GM18951 (cell line): ENCODE data around the gene HMCN2.

Experiments
- POLR2A ChIP-seq: IDR thresholded peaks from 4 replicates; pipeline ENCODE4 v1.6.1; 2011; ENCODE audit warnings: mild to moderate bottlenecking; ENCODE audit not compliant: insufficient read length, insufficient read depth; ENCODE audit errors: extremely low read depth
- in situ Hi-C: fragments of 300-500 bp; cut with MboI; formaldehyde crosslinking; loops from one replicate; pipeline ENCODE4 v1.12.0; 2022; ENCODE audit warnings: low sequenced_read_pairs, mixed read lengths, inconsistent platforms; ENCODE audit not compliant: unreplicated experiment

HMCN2 gene

DNA sequence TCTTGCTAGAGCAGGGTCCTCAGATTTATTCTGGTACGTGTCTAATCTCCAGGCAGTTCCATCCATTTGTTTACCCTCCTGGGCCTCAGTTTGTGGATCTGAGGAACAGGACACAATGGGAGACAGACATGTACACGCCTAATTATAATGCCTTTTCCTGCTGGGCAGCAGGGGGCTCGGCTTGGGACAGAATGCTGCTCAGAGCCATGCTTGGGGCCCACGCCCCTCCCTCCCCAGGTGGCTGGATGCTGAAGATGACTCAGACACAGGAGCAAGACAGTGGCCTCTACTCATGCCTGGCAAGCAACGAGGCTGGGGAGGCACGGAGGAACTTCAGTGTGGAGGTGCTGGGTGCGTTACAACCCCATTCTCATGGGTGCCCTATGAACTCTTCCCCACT is 106.5 kb downstream of the HMCN2 start:
- in situ Hi-C loops: no loop called here
- no peak for TF ChIP-seq POLR2A

DNA sequence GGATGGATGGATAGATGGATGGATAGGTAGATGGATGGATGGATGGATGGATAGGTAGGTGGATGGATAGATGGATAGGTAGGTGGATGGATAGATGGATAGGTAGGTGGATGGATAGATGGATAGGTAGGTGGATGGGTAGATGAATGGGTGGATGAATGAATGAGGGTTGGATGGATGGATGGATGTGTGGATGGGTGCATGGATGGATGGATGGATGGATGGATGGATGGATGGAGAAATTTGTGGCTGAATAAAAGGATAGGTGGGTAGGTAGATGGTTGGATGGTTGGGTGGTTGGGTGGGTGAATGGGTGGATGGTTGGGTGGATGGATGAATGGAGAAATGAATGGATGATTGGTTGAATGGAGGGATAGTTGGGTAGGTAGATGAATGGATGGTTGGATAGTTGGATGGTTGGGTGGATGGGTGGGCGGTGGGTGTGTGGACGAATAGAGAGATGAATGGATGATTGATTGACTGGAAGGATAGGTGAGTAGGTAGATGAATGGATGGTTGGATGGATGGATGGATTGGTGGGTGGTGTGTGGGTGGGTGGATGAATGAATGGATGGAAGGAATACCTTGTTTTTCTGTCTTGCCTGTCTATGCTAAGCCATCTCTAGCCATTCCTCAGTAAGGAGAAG is 108.2 kb downstream of the HMCN2 start:
- no peak for TF ChIP-seq POLR2A
- in situ Hi-C loops: no loop called here

DNA sequence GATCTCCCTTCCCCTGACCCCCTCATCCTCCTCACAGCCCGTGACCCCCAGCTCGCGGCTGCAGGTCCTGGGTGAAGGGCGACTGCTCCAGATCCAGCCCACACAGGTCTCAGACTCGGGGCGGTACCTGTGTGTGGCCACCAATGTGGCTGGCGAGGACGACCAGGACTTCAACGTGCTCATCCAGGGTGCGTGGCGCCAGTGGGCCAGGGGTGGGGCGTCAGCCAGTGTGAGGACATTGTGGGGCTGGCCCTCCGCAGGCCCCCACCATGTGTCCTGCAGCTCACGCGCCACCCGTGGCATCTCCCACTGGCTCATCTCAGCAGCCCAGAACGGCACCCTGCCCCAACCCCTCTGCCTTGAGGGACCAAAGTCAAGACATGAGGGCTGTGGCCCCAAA is 112.1 kb downstream of the HMCN2 start:
- TF ChIP-seq POLR2A: no peak
- in situ Hi-C loops: no loop called here

DNA sequence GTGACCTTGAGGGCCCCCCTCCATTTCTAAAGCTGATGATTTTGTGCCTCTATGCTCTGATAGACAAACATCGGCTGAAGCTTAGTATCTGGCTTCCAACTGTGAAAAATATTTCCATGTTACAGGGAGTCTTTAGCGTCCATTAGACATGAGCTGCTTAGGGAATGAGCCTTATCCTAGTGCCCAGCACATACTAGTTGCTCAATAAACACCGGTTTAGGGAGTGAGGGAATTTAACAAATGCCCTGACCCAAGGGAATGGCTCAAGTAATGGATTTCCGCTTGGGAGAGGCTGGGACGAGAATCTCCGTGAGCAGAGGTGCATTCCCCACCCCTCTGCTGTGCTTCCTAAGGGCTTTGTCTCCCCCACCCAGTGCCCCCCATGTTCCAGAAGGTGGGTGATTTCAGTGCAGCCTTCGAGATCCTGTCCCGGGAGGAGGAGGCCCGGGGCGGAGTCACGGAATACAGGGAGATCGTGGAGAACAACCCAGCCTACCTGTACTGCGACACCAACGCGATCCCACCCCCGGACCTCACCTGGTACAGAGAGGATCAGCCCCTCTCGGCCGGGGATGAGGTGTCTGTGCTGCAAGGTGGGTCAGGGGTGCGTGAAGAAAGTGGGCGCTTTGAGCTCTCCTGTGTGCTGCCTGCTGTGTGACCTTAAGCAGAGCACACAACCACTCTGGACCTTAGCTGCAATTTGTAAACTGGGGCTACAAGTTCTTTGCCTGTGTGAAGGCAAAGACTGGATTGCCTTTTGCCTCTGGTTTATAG is 113.5 kb downstream of the HMCN2 start:
- in situ Hi-C loops: no loop called here
- no peak for TF ChIP-seq POLR2A

DNA sequence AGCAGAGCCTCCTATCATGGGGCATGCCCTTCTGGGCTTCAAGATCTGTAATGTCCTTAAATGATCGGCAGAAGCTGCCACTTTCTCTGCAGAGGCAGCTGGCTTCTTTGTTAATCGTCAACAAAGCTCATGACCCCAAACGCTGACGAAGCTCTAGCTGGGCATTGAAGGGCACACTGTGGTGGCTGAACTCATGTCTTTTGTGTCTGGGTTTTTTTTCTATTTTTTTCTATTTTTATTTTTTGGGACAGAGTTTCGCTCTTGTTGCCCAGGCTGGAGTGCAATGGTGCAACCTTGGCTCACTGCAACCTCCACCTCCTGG is 114.0 kb downstream of the HMCN2 start:
- in situ Hi-C loops: no loop called here
- TF ChIP-seq POLR2A: no peak

DNA sequence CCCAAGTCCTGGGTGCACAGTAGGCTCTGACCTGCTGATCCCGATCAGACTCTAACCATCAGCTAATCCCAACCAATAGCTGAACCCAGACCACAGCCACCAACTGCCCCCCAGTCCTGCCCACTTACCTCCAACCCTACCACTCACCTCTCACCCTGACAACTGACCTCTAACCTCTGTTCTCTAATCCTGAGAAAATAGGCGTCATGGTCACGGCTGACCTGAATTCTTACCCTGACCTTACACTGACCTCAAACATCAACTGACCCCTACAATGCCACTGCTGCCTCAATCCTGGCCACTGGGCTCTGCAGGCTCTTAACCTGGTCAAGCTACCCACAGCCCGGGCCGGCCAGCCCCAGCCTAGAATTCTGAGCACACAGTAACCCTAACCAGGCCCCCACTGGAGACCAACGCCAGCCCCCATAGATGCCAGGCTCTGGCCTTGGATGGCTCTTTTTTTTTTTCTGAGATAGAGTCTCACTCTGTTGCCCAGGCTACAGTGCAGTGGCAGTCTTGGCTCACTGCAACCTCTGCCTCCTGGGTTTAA is 115.4 kb downstream of the HMCN2 start:
- no peak for TF ChIP-seq POLR2A
- in situ Hi-C loops: no loop called here

DNA sequence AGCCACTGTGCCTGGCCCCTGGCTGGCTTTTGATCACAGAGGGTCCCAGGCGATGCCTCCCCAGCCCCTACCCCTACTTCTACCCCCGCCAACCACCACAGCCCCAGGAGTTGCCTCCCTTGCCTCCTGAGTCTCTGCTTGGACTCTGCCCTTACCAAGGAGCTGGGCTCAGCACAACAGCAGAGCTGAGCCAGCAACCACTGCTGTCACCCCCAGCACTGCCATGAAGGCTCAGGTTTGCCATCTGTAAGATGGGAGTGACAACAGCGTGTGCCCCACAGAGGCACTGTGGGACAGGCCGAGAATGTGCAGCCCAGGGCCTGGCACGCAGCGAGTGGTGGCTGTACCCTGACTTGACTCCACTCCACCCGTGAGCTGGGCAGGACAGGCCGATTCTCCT is 116.1 kb downstream of the HMCN2 start:
- no peak for TF ChIP-seq POLR2A

DNA sequence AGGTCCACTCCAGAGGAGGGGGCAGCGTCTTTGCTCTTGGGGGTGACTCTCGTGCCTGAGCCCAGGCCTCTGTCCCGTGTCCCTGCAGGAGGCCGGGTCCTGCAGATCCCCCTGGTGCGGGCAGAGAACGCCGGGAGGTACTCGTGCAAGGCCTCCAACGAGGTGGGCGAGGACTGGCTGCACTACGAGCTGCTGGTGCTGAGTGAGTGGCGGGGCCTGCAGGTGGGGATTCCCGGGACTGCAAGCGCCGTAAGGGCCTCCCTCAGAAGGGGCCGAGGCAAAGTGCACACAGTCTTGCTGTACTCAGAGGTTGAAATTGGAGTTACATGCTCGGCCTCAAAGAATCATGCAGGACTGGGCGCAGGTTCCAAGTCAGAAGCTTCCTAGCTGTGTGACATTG is 116.5 kb downstream of the HMCN2 start:
- in situ Hi-C loops: no loop called here
- no peak for TF ChIP-seq POLR2A

More for the DNA sequence above, 116.1 kb downstream of the HMCN2 start:
- in situ Hi-C loops: no loop called here

DNA sequence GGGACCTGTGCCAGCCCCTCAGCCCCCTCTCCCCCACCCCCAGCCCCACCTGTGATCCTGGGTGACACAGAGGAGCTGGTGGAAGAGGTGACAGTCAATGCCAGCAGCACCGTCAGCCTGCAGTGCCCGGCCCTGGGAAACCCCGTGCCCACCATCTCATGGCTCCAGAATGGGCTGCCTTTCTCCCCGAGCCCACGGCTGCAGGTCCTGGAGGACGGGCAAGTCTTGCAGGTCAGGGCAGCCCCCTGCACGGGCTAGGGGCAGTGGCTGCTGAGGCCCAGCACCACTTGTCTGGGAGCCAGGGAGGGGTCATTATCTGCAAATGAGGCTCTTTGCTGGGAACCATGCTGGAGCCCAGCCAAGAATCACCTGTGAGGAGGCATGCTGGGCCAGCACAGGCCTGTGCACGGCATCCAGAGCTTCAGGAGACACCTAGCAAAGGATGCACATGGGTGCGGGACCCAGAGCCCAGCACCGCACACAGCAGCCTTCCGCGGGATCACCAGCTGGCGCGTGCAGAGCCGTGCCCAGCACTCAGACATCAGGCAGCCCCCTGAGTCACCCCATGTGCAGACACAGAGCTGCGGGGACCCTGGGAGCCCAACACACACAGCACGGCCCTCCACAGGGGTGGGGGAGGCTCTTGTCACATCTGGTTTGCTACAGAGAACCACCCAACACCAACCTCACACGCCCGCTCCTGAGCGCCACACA is 117.2 kb downstream of the HMCN2 start:
- in situ Hi-C loops: no loop called here
- no peak for TF ChIP-seq POLR2A

DNA sequence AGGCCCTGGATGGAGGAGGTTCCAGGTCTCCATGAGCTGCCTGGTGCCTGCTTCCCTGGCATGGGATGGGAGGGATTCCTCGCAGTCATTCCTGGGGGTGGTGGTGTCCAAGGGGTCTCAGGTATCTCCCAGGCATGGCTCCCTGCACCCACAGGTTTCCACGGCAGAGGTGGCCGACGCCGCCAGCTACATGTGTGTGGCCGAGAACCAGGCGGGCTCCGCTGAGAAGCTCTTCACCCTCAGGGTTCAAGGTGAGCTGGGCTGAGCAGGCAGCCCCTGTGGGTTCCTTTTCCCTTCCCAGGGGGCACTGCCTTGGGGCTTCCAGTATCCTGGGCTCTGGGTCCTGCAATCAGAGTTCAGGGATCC is 117.8 kb downstream of the HMCN2 start:
- in situ Hi-C loops: no loop called here
- TF ChIP-seq POLR2A: no peak

DNA sequence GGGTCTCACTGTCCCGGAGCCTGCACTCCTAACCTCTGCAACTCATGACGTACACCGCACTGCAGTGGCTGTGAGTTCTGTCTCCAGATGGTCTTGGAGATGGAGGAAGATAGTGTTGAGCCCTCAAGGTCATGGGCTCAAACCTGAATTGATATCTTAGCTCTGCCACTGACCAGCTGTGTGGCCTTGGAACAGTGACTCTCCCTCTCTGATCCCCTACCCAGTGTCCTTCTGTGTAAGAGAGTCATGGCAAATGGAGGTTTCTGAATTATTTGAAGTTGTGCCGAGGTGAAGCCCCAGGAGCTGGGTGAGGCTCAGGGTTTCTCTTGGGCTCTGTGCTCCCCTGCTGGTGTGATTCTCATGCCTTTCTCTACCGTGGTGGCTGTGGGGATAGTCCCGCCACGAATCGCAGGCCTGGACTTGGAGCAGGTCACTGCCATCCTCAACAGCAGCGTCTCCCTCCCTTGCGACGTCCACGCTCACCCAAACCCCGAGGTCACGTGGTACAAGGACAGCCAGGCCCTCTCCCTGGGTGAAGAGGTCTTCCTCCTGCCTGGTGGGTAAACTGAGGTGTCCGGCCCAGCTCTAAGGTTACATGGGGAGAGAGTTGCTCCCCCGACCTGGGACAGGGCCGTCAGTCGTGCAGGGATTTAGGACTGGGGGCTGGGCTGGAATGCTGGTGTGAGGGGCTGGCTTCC is 118.6 kb downstream of the HMCN2 start:
- TF ChIP-seq POLR2A: no peak
- in situ Hi-C loops: no loop called here

DNA sequence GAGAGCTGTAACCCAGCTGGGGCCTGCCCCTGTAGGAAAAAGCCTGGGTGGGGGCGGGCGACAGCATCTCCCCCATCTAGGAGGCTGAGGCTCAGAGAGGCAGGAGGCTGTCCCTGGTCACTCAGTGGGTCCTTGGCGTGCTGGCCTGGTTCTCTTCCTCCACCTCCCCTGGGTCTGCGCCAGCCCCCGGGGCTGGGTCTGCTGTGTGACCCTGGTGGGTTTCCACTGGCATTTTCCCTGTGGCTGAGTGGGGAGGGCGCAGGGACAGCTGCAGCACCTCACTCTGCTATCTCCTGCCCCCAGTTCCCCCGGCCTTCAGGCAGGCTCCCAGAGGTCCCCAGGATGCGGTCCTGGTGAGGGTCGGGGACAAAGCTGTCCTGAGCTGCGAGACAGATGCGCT is 119.7 kb downstream of the HMCN2 start:
- in situ Hi-C loops: no loop called here
- no peak for TF ChIP-seq POLR2A

DNA sequence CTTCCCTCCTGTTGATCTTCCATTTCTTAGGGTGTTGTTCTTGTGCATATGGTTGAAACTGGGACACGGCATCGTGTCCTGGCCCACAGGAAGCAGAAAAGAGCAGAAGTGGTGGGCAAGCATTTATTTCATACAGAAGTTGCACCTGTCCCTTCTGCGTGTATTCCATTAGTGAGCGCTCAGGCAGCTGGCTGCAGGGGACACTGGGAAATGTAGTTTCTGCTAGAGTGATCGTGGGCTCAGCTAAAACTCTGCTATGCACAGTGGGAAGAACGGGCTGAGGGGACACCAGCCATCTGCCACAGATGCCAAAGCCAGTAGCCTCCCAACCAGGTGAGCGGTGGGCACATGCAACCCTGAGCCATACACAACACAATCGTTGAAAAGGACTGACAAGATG is 121.8 kb downstream of the HMCN2 start:
- in situ Hi-C loops: no loop called here
- no peak for TF ChIP-seq POLR2A
